ENCODE measurements around the gene CALCOCO2. TPM values are rescaled to one million over a fixed set of nuclear protein-coding genes. Genes with fewer than 3 reads are reported as not detected.

CALCOCO2 gene
- total and polyA plus RNA-seq, 2 of the 13 experiments (the other 11 are each of a cell fraction or from before 2014, with no cell fraction given), result 72.9 to 111 TPM

GRCh38 chr17:48871551-48872351, 40.9 kb downstream of the CALCOCO2 start (continued):
- TF ChIP-seq CC2D1A (CRISPR knock-in tag; IDR thresholded peaks at IDR 0.05), result 0 out of 2 replicates have a peak, but pooled peaks have one; percentile 78
- peak; percentile 95 for TF ChIP-seq ZNF510 (CRISPR knock-in tag; IDR thresholded peaks at IDR 0.05; ENCODE audit: low read depth)
- TF ChIP-seq CSRNP1 (CRISPR knock-in tag; IDR thresholded peaks at IDR 0.05), result peak; percentile 91
- TF ChIP-seq ZNF367 (CRISPR knock-in tag; IDR thresholded peaks at IDR 0.05; ENCODE audit: borderline replicate concordance), result no peak
- TF ChIP-seq STAT5B (CRISPR knock-in tag; IDR thresholded peaks at IDR 0.05), result peak; percentile 92; the same call in 1 of the 2 replicates
- no peak for TF ChIP-seq JUNB (CRISPR knock-in tag; IDR thresholded peaks at IDR 0.05; ENCODE audit: borderline replicate concordance)
- TF ChIP-seq CENPX (CRISPR knock-in tag; IDR thresholded peaks at IDR 0.05), result no peak
- TF ChIP-seq KDM1A (CRISPR knock-in tag; IDR thresholded peaks at IDR 0.05), result peak; percentile 100
- 0 out of 2 replicates have a peak, but pooled peaks have one; percentile 63 for TF ChIP-seq EEA1 (CRISPR knock-in tag; IDR thresholded peaks at IDR 0.05; ENCODE audit: borderline replicate concordance)
- no peak for TF ChIP-seq ZNF468 (CRISPR knock-in tag; IDR thresholded peaks at IDR 0.05)
- peak; percentile 80 for TF ChIP-seq ZNF276 (CRISPR knock-in tag; IDR thresholded peaks at IDR 0.05; ENCODE audit: low read depth)
- peak; percentile 45; the same call in 1 of the 2 replicates for TF ChIP-seq CTCF (CRISPR knock-in tag; IDR thresholded peaks at IDR 0.05)
- TF ChIP-seq ZNF562 (CRISPR knock-in tag; IDR thresholded peaks at IDR 0.05; ENCODE audit: borderline replicate concordance), result no peak
- peak; percentile 97 for TF ChIP-seq ONECUT2 (CRISPR knock-in tag; IDR thresholded peaks at IDR 0.05)
- TF ChIP-seq ZNF782 (CRISPR knock-in tag; IDR thresholded peaks at IDR 0.05; ENCODE audit: borderline replicate concordance), result peak; percentile 71; the same call in 1 of the 2 replicates
- TF ChIP-seq NFKBIZ (CRISPR knock-in tag; IDR thresholded peaks at IDR 0.05), result peak; percentile 86
- TF ChIP-seq ARID3A (IDR thresholded peaks at IDR 0.05; ENCODE audit: low read depth, low read length), result peak; percentile 91
- peak; percentile 24; the same call in 1 of the 2 replicates for TF ChIP-seq ARHGAP35 (CRISPR knock-in tag; IDR thresholded peaks at IDR 0.05; ENCODE audit: borderline replicate concordance)
- TF ChIP-seq MXD4 (CRISPR knock-in tag; IDR thresholded peaks at IDR 0.05), result peak; percentile 46; the same call in 1 of the 2 replicates
- TF ChIP-seq BRCA1 (CRISPR knock-in tag; IDR thresholded peaks at IDR 0.05), result no peak
- peak; percentile 95 for TF ChIP-seq RXRA (CRISPR knock-in tag; IDR thresholded peaks at IDR 0.05)
- no peak for TF ChIP-seq ZSCAN20 (CRISPR knock-in tag; IDR thresholded peaks at IDR 0.05; ENCODE audit: borderline replicate concordance)
- TF ChIP-seq ZNF773 (CRISPR knock-in tag; IDR thresholded peaks at IDR 0.05; ENCODE audit: borderline replicate concordance), result no peak
